Measurements from ENCODE around the gene TMEM8B.

TMEM8B gene

DNA sequence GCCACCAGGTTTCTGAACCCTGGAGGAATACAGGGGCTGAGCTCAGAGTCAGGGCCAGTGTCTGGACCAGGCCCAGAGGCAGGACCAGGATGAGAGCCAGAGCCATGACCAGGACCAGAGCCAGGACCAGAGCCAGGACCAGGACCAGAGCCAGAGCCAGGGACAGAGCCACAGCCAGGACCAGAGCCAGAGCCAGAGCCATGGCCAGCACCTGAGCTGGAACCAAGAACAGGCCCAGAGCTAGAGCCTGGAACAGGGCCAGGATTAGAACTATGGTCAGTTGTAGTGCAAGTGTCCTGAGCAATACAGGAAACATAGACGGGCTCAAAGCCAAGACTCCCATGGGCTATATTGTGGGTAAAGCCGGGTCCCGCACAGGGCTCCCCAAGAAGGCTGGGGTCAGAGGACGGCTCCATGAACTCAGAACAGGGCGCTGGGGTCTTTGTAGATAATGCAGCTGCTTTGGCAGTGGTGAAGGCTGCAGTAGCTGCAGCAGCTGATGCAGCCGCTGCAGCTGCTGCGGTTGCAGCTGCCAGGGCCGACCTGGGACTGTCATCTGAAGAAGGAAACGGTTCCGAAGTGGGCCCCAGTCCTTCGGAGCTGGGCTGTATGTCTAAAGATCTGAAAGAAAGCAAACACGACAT lies 17.5 kb upstream of the TMEM8B start:
- H3K36me3 ChIP-seq (ENCODE audit: insufficient read depth, low read length) = peaks cover 3% of the 10 kb centered on the region; the same call in 1 of the 2 replicates
- H3K9me3 ChIP-seq (ENCODE audit: low read length) = no peaks in the 10 kb centered on the region
- TF ChIP-seq, protein P1, sequence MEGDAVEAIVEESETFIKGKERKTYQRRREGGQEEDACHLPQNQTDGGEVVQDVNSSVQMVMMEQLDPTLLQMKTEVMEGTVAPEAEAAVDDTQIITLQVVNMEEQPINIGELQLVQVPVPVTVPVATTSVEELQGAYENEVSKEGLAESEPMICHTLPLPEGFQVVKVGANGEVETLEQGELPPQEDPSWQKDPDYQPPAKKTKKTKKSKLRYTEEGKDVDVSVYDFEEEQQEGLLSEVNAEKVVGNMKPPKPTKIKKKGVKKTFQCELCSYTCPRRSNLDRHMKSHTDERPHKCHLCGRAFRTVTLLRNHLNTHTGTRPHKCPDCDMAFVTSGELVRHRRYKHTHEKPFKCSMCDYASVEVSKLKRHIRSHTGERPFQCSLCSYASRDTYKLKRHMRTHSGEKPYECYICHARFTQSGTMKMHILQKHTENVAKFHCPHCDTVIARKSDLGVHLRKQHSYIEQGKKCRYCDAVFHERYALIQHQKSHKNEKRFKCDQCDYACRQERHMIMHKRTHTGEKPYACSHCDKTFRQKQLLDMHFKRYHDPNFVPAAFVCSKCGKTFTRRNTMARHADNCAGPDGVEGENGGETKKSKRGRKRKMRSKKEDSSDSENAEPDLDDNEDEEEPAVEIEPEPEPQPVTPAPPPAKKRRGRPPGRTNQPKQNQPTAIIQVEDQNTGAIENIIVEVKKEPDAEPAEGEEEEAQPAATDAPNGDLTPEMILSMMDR (IDR thresholded peaks at IDR 0.05; ENCODE audit: low read length) = no peak
- no peak for TF ChIP-seq EZH2 (IDR thresholded peaks at IDR 0.05; ENCODE audit: borderline replicate concordance, low read length)
- peak overlapping the region; percentile 31; the same call in 1 of the 2 replicates for H3K9ac ChIP-seq (ENCODE audit: low read length)
- H3F3A ChIP-seq (ENCODE audit: insufficient read depth, low read length) = no peaks in the 10 kb centered on the region
- no peaks in the 10 kb centered on the region for H4K20me1 ChIP-seq (ENCODE audit: insufficient read depth, low read length)
- H3K27ac ChIP-seq (ENCODE audit: low read depth, low read length, poor library complexity, severe bottlenecking) = peak overlapping the region; percentile 20
- peak overlapping the region; percentile 59 for H3K4me3 ChIP-seq (ENCODE audit: low read depth, low read length, poor library complexity, severe bottlenecking)
- no peaks in the 10 kb centered on the region for H3K27me3 ChIP-seq (ENCODE audit: insufficient read depth, low read length)
- no peaks in the 10 kb centered on the region for H3K9me2 ChIP-seq (ENCODE audit: low read depth, low read length)
- peaks cover 33% of the 10 kb centered on the region for H3K4me1 ChIP-seq (ENCODE audit: insufficient read depth, low read length, severe bottlenecking)
- H3K4me2 ChIP-seq (ENCODE audit: low read length) = peak overlapping the region; percentile 75
- no peaks in the 10 kb centered on the region for H3K79me2 ChIP-seq (ENCODE audit: insufficient read depth, low read length)
- H2AFZ ChIP-seq (ENCODE audit: low read length) = no peak overlapping the region

DNA sequence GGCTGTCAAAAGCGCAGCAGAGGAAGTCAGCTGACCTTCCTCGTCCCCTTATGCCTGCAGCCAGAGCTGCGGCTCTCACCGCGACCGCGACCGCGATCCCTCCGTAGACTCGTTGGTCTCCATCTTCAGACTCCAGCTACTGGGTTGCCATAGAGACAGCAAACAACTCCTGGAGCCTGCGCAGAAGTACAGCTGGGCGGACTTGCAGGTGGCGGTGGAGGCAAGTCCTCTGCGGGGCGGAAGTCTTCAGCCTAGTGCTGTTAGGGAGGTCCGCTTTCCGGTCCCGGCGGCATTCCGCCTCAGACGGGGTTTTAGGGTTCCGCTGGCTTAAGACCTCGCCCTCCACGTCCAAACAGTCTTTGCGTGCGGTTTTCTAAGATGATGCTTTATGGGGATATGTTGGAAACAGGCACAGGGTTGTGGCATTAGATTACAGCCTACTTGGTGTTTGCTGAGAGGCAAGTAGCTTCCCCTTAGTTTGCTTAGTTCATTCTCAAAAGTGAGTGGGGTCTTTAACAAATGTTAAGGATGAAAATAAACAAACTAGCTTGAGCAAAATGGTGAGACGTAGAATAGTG lies 16.9 kb upstream of the TMEM8B start, which contains the start of gene SPAG8:
SPAG8 (minus strand) TSS at position 238 of the 578 bp plus-strand sequence; CDS start at position 123, 115 bp downstream.
- no peaks in the 10 kb centered on the region for H3K27me3 ChIP-seq (ENCODE audit: insufficient read depth, low read length)
- no peak for TF ChIP-seq EZH2 (IDR thresholded peaks at IDR 0.05; ENCODE audit: borderline replicate concordance, low read length)
- TF ChIP-seq, protein P1 (IDR thresholded peaks at IDR 0.05; ENCODE audit: low read length) = no peak
- no peaks in the 10 kb centered on the region for H3F3A ChIP-seq (ENCODE audit: insufficient read depth, low read length)
- H4K20me1 ChIP-seq (ENCODE audit: insufficient read depth, low read length) = no peaks in the 10 kb centered on the region
- H3K4me2 ChIP-seq (ENCODE audit: low read length) = peak within 1 kb of the TSS; percentile 75
- H3K9me2 ChIP-seq (ENCODE audit: low read depth, low read length) = no peaks in the 10 kb centered on the region
- peaks cover 33% of the 10 kb centered on the region for H3K4me1 ChIP-seq (ENCODE audit: insufficient read depth, low read length, severe bottlenecking)
- H3K27ac ChIP-seq (ENCODE audit: low read depth, low read length, poor library complexity, severe bottlenecking) = peak within 1 kb of the TSS; percentile 58
- no peaks in the 10 kb centered on the region for H3K9me3 ChIP-seq (ENCODE audit: low read length)
- H3K36me3 ChIP-seq (ENCODE audit: insufficient read depth, low read length) = no peaks in the 10 kb centered on the region; the same call in none of the 2 replicates
- H2AFZ ChIP-seq (ENCODE audit: low read length) = no peak within 1 kb of the TSS
- H3K79me2 ChIP-seq (ENCODE audit: insufficient read depth, low read length) = no peaks in the 10 kb centered on the region
- H3K9ac ChIP-seq (ENCODE audit: low read length) = peak within 1 kb of the TSS; percentile 42; the same call in 1 of the 2 replicates
- peak within 1 kb of the TSS; percentile 59 for H3K4me3 ChIP-seq (ENCODE audit: low read depth, low read length, poor library complexity, severe bottlenecking)

DNA sequence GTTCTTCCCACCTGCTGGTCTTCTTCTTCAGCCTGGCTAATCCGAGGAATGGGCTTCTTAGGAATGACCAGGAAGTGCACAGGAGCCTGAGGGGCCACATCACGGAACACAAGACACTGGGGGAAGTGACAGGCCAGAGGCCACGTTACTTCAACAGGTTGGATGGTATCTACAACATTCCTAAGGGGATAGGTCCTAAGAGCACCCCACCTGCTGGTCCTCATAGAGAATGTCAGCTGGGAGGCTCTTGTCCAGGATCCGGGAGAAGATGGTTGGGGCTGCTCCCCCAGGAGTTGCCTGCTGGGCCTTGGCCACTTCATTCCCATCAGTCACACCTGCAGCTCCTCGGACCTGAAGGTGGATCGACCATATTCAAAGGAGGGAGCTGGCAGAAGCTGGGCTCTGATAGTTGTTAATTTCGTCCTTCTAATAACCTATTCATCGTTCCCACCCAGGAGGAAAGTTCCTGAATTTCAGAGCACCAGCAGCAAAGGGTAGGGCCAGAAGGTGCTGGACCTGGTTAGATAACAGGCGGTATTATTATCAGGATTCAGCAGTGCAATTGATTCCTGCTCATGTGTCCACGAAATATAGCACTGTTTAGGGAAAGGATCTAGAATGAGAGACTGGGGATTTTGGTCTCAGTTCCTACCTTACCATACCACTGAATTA lies 15.5 kb upstream of the TMEM8B start:
- H3K9me2 ChIP-seq (ENCODE audit: low read depth, low read length) = no peaks in the 10 kb centered on the region
- no peak for TF ChIP-seq EZH2 (IDR thresholded peaks at IDR 0.05; ENCODE audit: borderline replicate concordance, low read length)
- TF ChIP-seq, protein P1 (IDR thresholded peaks at IDR 0.05; ENCODE audit: low read length) = peak; percentile 41; the same call in 1 of the 2 replicates
- no peaks in the 10 kb centered on the region for H3K27me3 ChIP-seq (ENCODE audit: insufficient read depth, low read length)
- H3F3A ChIP-seq (ENCODE audit: insufficient read depth, low read length) = no peaks in the 10 kb centered on the region
- no peaks in the 10 kb centered on the region for H3K79me2 ChIP-seq (ENCODE audit: insufficient read depth, low read length)
- peak overlapping the region; percentile 91 for H3K9ac ChIP-seq (ENCODE audit: low read length)
- H3K36me3 ChIP-seq (ENCODE audit: insufficient read depth, low read length) = no peaks in the 10 kb centered on the region; the same call in none of the 2 replicates
- peak overlapping the region; percentile 77 for H3K4me3 ChIP-seq (ENCODE audit: low read depth, low read length, poor library complexity, severe bottlenecking)
- H4K20me1 ChIP-seq (ENCODE audit: insufficient read depth, low read length) = no peaks in the 10 kb centered on the region
- H3K27ac ChIP-seq (ENCODE audit: low read depth, low read length, poor library complexity, severe bottlenecking) = peak overlapping the region; percentile 78
- peak overlapping the region; percentile 79 for H3K4me2 ChIP-seq (ENCODE audit: low read length)
- H3K9me3 ChIP-seq (ENCODE audit: low read length) = no peaks in the 10 kb centered on the region
- H2AFZ ChIP-seq (ENCODE audit: low read length) = no peak overlapping the region
- H3K4me1 ChIP-seq (ENCODE audit: insufficient read depth, low read length, severe bottlenecking) = peaks cover 33% of the 10 kb centered on the region
